DND-41 (cell line): Measurements from ENCODE around the gene HOXA4.

Experiments used
- ATAC-seq: fragments of 200-7000 bp; cut with Tn5 transposase; 3 replicates; pipeline ENCODE4 v1.9.1; 2021; ENCODE audit warnings: low read depth; ENCODE audit not compliant: insufficient read depth
- DNase-seq: peaks from one replicate; pipeline ENCODE4 v3.0.0-alpha.2; 2020
- H2AFZ ChIP-seq: 2 replicates; pipeline ENCODE4 v1.6.0; 2012; ENCODE audit warnings: low read depth, low read length
- H3K27ac ChIP-seq: 2 replicates; pipeline ENCODE4 v1.5.1; 2012; ENCODE audit warnings: low read length, inconsistent platforms
- H3K27me3 ChIP-seq: fragments of 200-600 bp; sonication (generic); 2 replicates; pipeline ENCODE4 v1.6.0; 2012; ENCODE audit warnings: low read length, mild to moderate bottlenecking, inconsistent platforms; ENCODE audit not compliant: insufficient read depth, poor library complexity
- H3K36me3 ChIP-seq: 2 replicates; pipeline ENCODE4 v1.5.1; 2012; ENCODE audit warnings: low read length, inconsistent platforms; ENCODE audit not compliant: insufficient read depth
- H3K4me1 ChIP-seq: 2 replicates; pipeline ENCODE4 v1.5.1; 2012; ENCODE audit warnings: mild to moderate bottlenecking, low read length; ENCODE audit not compliant: insufficient read depth
- H3K4me2 ChIP-seq: 2 replicates; pipeline ENCODE4 v1.6.0; 2012; ENCODE audit warnings: mild to moderate bottlenecking, moderate library complexity, low read length, inconsistent platforms; ENCODE audit not compliant: insufficient read depth
- H3K4me3 ChIP-seq, 2 experiments: fragments of 200-600 bp in 1 of 2; shearing (Covaris generic) in 1 of 2; 2 replicates each; pipeline ENCODE4 v1.5.1; 2012 to 2016; ENCODE audit warnings: inconsistent platforms in 2 of 2, low read length in 2 of 2, mild to moderate bottlenecking in 2 of 2, low read depth in 1 of 2, moderate library complexity in 1 of 2
- H3K79me2 ChIP-seq: 2 replicates; pipeline ENCODE4 v1.6.0; 2012; ENCODE audit warnings: low read length, inconsistent platforms; ENCODE audit not compliant: insufficient read depth
- H3K9ac ChIP-seq: 2 replicates; pipeline ENCODE4 v1.6.0; 2012; ENCODE audit warnings: low read depth, mild to moderate bottlenecking, inconsistent platforms, low read length, moderate library complexity
- H3K9me3 ChIP-seq: 2 replicates; pipeline ENCODE4 v1.5.1; 2012; ENCODE audit warnings: low read length, moderate library complexity, mild to moderate bottlenecking, inconsistent platforms; ENCODE audit not compliant: insufficient read depth, severe bottlenecking
- H4K20me1 ChIP-seq: 2 replicates; pipeline ENCODE4 v1.6.0; 2012; ENCODE audit warnings: low read length; ENCODE audit not compliant: insufficient read depth
- CTCF ChIP-seq: IDR thresholded peaks from 2 replicates; pipeline ENCODE4 v1.5.1; 2012; ENCODE audit warnings: borderline replicate concordance, low read length, moderate library complexity, mild to moderate bottlenecking; ENCODE audit not compliant: poor library complexity, severe bottlenecking; ENCODE audit errors: extremely low read depth
- EZH2 ChIP-seq: IDR thresholded peaks from 3 replicates; pipeline ENCODE4 v1.6.1; 2012; ENCODE audit warnings: borderline replicate concordance, low read depth, mild to moderate bottlenecking, moderate library complexity, low read length, inconsistent platforms; ENCODE audit not compliant: severe bottlenecking

The HOXA4 gene

GRCh38 chr7:27126596-27127327, 3.8 kb downstream of the HOXA4 start:
- no peak for ATAC-seq
- no peak overlapping the region for H3K9ac ChIP-seq
- no peaks in the 10 kb centered on the region for H3K79me2 ChIP-seq
- H2AFZ ChIP-seq, result no peak overlapping the region
- H3K27me3 ChIP-seq, result no peaks in the 10 kb centered on the region
- H4K20me1 ChIP-seq, result no peaks in the 10 kb centered on the region
- H3K4me2 ChIP-seq, result no peak overlapping the region
- TF ChIP-seq EZH2 (no peak), CTCF (no peak)
- no peaks in the 10 kb centered on the region for H3K36me3 ChIP-seq
- no peaks in the 10 kb centered on the region for H3K4me1 ChIP-seq
- H3K4me3 ChIP-seq, result no peak overlapping the region
- H3K9me3 ChIP-seq, result no peaks in the 10 kb centered on the region
- H3K27ac ChIP-seq, result no peak overlapping the region
- no peak for DNase-seq

GRCh38 chr7:27125986-27126394, 4.6 kb downstream of the HOXA4 start:
- Histone ChIP-seq H3K27ac (no peak overlapping the region), H3K79me2 (no peaks in the 10 kb centered on the region), H3K4me2 (no peak overlapping the region), H2AFZ (no peak overlapping the region), H3K4me3 (no peak overlapping the region), H3K27me3 (no peaks in the 10 kb centered on the region), H3K9me3 (no peaks in the 10 kb centered on the region), H4K20me1 (no peaks in the 10 kb centered on the region), H3K9ac (no peak overlapping the region), H3K36me3 (no peaks in the 10 kb centered on the region), H3K4me1 (no peaks in the 10 kb centered on the region)
- no peak for TF ChIP-seq CTCF
- no peak for TF ChIP-seq EZH2
- ATAC-seq, result no peak
- no peak for DNase-seq

GRCh38 chr7:27124902-27125689, 5.5 kb downstream of the HOXA4 start:
- H3K36me3 ChIP-seq, result no peaks in the 10 kb centered on the region

More at GRCh38 chr7:27124902-27125689, 5.5 kb downstream of the HOXA4 start:
- Histone ChIP-seq H3K4me3 (no peak overlapping the region), H3K4me2 (no peak overlapping the region), H3K27me3 (no peaks in the 10 kb centered on the region), H3K27ac (no peak overlapping the region), H3K9ac (no peak overlapping the region), H4K20me1 (no peaks in the 10 kb centered on the region), H3K9me3 (no peaks in the 10 kb centered on the region), H3K79me2 (no peaks in the 10 kb centered on the region), H2AFZ (no peak overlapping the region), H3K4me1 (no peaks in the 10 kb centered on the region)
- DNase-seq (no peak), ATAC-seq (no peak)
- no peak for TF ChIP-seq CTCF
- no peak for TF ChIP-seq EZH2
